Stimulated activated CD8-positive, alpha-beta memory T cell treated with anti-CD3 and anti-CD28 coated beads, Interleukin-15, amount 100 ng/mL, for 24 hours (primary cell): Measurements from ENCODE around the gene SPTBN1.

Experiments
- DNase-seq: peaks from one replicate; pipeline ENCODE4 v3.0.0-alpha.2; 2020; ENCODE audit warnings: low read depth

The SPTBN1 gene

GRCh38 chr2:54634564-54635511 is 178.7 kb downstream of the SPTBN1 start:
- DNase-seq = no peak

GRCh38 chr2:54635554-54636152 is 179.5 kb downstream of the SPTBN1 start:
- DNase-seq = no peak

- DNase-seq = no peak
These were observed 180.4 kb downstream of the SPTBN1 start for GRCh38 chr2:54636415-54637139.

GRCh38 chr2:54638103-54638502 is 182.0 kb downstream of the SPTBN1 start:
- DNase-seq = no peak

- DNase-seq = no peak
These were observed 182.7 kb downstream of the SPTBN1 start for GRCh38 chr2:54638774-54639187.

GRCh38 chr2:54639609-54640008 is 183.5 kb downstream of the SPTBN1 start:
- no peak for DNase-seq

GRCh38 chr2:54640834-54641540 is 184.9 kb downstream of the SPTBN1 start:
- DNase-seq = no peak

GRCh38 chr2:54641988-54642387 is 185.9 kb downstream of the SPTBN1 start:
- no peak for DNase-seq

GRCh38 chr2:54642677-54643430 is 186.7 kb downstream of the SPTBN1 start:
- no peak for DNase-seq

- no peak for DNase-seq
These were observed 188.1 kb downstream of the SPTBN1 start for GRCh38 chr2:54644236-54644635.

GRCh38 chr2:54646170-54646927 is 190.2 kb downstream of the SPTBN1 start:
- no peak for DNase-seq

GRCh38 chr2:54648256-54648655 is 192.1 kb downstream of the SPTBN1 start:
- no peak for DNase-seq

- no peak for DNase-seq
These were observed 193.1 kb downstream of the SPTBN1 start for GRCh38 chr2:54649191-54649590.

- no peak for DNase-seq
These were observed 193.5 kb downstream of the SPTBN1 start for GRCh38 chr2:54649633-54650032.

- DNase-seq = no peak
These were observed 194.5 kb downstream of the SPTBN1 start for GRCh38 chr2:54650612-54651011.

- DNase-seq = no peak
These were observed 195.2 kb downstream of the SPTBN1 start for GRCh38 chr2:54651291-54651690.

- DNase-seq = no peak
These were observed 196.4 kb downstream of the SPTBN1 start for GRCh38 chr2:54652540-54652939.

GRCh38 chr2:54653572-54654204 is 197.6 kb downstream of the SPTBN1 start:
- DNase-seq = no peak

GRCh38 chr2:54655046-54655809 is 199.1 kb downstream of the SPTBN1 start:
- DNase-seq = no peak
